GM18498 (cell line): ENCODE data around the gene SLC8A3.

Experiments
- ATAC-seq: cut with Tn5 transposase; IDR thresholded peaks from one replicate; pipeline ENCODE4 v1.9.1; 2021; ENCODE audit warnings: mild to moderate bottlenecking, moderate library complexity; ENCODE audit not compliant: unreplicated experiment

Gene SLC8A3

DNA sequence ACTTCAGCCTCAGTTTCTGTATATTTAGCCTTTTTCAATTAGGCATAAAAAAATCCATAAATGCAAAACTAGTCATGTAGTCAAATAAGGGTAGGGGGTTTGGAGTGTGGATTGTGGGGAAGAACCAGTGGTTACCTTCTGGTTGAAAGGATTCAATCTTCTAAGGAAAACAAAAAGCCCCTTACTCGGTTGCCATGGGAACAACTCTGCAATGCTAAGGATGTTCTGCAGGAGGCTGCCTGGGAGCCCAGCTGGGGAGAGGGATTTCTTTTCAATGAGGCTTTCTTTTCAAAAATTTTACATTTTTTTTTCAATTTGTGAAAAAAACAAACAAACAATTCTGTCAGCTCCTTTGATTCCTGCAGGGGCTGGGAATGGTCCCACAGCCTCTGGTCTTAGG lies 67.2 kb downstream of the SLC8A3 start:
- no peak for ATAC-seq

DNA sequence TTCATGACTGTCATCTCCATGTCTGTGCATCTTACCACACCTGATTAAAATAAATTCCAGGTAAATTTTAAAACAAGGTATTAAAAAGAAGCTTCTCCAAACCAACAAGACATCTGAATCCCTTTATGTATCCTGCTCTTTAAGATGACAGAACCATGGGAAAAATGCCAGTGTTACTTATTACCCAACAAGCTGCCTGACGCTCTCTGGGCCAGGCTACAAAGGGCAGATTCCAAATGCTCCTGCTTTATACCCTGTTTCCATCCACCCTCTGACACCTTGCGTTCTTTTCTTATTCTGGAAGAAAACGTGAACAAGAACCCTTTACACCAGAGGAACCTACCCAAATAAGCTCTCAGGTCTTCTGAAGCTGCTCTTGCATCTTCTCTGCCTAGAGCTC lies 70.7 kb downstream of the SLC8A3 start:
- no peak for ATAC-seq

DNA sequence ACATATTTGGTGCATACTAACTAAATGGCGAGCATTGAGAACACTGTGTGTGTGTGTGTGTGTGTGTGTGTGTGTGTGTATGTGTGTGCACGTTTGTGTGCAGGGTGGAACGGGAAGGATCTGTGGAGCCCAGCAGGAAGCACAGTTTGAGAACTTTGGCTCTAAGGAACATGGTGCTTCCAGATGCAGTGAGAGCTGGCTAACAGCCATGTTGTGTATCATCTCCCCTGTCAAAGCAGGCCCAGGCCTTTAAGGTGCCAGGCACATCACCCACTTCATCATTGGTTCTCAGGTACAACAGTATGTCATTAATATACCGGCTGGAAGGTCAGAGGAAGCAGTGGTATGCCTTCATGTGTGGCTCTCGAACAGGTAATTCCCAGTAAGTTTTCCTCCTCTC lies 72.5 kb downstream of the SLC8A3 start:
- no peak for ATAC-seq

DNA sequence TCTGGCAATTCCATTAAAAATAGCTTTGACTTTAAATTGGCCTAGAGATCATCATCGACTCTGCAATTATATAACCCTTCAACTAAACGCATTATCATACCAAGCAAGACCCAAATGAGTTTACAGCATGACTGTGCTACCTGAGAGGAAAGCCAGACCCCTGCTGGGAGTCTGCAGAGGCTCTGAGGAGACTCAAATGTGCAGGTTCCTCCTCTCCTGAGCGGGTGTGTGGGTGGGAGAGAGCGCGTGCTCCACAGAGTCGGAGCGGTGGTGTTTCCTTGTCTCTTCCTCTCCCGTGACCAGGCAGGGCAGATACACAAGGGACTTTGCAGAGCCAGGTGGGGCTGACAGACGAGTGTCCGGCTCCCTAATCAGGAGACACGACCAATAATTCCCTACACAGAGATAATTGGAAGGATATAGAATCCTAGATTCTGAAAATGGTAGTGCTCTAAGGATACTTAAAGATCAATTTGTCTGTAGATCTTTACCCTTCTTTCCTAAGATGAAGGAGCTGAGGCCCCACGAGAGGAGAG lies 74.1 kb downstream of the SLC8A3 start:
- ATAC-seq = no peak

DNA sequence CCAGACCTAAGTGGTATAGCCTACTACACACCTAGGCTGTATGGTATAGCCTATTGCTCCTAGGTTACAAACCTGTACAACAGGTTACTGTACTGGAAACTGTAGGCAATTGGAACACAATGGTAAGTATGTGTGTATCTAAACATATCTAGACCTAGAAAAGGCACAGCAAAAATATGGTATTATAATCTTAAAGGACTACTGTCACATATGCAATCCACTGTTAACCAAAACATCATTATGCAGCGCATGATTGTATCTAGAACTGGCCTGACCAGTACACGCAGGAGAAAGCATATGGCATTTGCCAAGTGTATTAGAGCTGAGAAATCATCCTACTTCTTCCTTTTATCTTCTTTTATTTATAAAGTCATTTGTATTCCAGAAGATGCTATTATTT lies 75.5 kb downstream of the SLC8A3 start:
- ATAC-seq = no peak

DNA sequence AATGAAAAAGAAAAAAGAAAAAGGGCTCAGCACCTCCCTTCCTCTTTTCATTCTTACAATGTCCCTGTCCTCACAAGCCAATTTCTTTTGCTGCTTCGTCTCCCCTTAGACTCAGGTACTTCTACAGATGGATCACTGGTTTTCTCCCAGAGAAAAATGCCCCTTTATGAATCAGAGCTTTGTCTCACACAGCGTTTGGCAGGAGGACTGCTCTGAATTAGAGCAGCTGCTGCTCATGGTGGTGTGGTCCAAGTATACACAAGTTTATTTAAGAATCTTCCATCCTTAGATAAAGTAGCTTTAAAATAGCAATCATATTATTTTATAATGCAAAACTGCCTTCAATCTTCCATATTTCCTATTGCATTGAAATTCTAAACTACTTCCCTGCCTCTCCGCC lies 80.3 kb downstream of the SLC8A3 start:
- ATAC-seq = no peak

DNA sequence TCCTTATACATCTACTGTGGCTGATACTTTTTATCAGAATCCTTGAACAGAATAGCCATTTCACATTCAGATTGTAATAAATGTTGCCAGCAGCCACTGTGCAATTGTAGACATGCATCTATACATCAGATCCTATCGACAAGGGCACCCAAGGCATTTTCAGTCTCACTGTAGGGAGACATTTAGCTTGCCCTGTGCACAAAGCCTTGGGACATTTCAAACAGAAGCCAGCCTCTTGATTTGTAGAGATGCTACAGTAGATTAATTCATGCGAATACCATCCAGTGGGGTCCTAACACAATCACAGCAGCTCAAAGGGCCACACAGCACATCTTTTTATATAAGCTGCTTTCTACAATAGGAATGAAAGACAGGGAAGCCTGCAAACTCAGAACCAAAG lies 81.4 kb downstream of the SLC8A3 start:
- no peak for ATAC-seq

DNA sequence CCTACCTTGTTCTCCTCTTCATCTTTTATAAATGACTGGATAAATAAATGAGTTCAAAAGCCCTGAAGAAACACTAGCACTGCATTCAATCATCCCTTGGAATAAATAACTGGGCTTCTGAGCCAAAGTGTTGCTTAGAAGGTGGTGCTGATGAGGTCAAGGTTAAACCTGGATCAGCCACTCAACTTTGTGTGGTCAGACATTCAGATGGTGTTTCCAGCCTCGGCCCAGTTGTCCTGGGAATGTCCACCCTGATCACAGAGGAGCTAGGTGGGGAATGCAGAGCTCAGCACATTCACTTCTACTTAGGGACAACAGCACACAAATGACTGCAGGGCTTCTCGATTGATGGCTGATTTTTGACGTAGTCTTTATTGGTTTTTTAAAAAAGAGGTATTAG lies 88.7 kb downstream of the SLC8A3 start:
- no peak for ATAC-seq

DNA sequence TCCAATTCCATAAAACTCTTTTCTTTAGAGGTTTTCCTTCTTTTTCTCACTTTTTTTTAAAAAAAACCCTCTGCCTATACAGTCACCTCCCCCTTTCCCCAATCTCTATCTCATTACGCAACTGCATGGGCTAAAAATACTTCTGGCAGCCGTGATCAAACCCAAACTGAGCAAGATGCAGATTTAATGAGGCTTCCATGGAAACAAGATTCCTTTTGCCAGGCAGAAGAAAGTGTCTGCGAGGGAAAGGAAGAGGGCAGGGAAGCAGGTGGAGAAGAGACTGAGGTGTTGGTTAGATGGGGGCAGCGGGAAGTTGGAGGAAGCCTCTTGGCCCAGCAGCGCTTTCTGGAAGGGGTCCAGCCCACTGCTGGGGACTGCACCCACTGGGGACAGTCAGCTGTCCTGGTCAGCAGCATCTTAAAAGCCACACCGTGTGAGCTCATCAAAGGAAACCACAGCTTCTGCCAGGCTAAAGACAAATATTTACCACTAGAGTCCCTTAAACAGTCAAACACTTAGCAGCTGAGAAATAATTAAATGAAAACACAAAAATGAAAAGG lies 90.4 kb downstream of the SLC8A3 start:
- ATAC-seq = no peak

DNA sequence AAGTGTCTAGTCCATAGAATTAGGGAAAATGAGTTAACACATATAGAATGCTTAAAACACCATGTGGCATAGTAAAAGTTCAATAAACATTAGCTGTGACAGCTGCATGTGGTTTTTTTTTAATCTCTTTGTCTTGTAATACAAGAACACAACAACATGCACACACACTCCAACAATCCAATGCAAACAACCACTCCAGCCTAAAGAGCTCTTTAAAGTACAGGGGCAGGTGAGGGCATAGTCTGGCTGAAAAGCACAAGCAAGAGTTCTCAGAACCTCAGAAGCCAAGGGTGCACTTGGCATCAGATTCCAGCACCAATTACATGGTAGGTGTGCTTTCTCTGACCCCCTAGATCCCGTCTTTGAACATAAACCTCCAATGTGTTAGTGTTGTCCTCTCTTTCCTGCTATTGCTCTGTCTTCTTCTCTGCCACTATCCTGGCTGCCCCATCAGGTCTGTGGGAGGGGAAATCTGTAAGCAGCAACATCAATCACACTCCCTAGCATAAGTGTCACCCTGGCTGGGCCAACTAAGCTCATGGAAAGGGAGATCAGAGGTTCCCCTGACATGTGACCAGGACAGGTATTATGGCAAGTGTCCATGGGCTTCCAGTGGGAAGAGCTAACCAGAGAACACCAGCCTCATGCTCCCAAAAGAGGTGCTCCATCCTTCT lies 91.0 kb downstream of the SLC8A3 start:
- ATAC-seq = no peak

DNA sequence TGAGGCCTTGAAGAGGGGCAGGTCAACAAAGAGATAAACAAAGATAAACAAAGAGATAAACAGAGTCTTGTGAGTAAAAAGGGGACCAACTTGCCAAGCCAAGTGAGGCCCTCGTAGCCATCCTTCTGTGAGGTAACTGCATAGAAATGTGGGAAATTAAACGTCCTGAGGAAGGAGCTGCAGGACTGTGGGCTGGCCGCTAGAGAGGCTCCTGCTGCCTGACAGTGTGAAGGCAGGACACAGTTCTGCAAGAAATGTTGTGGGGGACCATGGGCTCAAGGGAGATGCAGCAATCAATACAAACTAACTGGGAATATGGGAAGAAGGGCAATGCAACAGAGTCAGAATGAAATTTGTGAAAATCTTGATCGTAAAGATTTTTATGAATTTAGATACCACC lies 91.9 kb downstream of the SLC8A3 start:
- no peak for ATAC-seq

DNA sequence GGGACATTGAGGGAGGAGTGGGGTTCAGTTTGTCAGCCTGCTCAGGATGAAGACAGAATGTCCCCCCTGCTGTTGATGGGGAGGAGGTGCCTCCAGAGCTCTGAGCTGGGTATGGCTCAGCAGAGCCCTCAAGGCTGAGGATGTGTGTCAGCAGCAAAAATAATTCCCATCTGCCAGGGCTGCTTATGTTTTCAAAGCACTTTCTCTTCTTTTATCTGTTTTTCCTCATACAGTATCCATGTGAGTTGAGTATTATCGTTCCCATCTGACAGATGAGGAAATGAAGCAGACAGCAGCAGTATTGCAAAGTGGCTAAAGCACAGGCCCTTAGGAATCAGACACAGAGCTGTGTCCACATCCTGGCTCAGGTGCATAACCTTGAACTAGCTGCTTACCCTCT lies 94.1 kb downstream of the SLC8A3 start:
- no peak for ATAC-seq

DNA sequence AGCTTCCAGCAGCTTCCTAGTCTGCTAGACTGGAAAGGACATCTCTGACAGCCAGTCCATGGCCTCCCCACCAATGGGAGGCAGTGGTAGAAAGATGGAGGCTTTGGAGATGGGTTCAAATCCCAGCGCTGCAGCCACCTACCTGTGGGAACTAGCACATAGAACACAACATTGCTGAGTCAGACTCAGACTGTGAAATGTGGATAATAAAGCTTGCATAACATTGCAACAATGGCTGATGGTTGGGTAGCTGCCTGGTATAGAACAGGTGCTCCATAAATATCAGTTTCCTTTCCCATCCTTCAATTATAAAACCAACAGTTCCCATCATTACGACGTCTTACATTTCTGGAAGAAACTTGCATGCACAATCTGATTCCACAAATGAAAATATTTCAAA lies 94.6 kb downstream of the SLC8A3 start:
- no peak for ATAC-seq

DNA sequence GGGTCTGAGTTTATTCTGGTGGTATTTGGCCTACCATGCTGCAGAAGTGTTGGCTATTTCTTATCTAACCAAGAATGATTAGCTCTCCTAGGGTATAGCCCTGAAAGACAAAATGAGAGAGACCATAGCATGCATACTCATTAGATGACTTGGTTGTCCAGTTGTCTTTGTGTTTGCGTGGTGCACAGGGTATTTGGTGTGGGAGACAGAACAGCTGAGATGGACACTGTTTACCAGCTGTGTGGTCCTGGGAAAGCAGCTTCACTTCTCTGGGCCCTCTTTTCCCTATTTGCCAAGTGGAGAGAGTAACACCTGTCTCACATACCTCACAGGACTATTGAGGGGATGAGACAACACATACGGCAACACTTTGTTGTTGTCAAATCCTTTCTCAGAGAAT lies 95.6 kb downstream of the SLC8A3 start:
- ATAC-seq = no peak

DNA sequence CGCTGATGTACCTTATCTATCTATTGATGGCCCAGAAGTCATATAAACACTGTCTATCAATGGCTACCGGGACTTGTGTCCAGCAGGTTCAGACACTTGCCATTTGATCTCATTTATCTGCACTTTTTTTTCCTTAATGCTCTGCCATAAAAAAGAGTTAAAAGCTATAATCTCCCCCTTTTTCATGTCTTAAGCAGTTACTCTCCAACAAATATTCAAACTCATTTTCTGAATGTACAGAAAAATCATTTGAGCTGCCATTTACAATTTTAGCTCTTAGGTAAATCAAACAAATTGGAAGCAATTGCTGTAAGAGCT lies 101.4 kb downstream of the SLC8A3 start:
- ATAC-seq = no peak

DNA sequence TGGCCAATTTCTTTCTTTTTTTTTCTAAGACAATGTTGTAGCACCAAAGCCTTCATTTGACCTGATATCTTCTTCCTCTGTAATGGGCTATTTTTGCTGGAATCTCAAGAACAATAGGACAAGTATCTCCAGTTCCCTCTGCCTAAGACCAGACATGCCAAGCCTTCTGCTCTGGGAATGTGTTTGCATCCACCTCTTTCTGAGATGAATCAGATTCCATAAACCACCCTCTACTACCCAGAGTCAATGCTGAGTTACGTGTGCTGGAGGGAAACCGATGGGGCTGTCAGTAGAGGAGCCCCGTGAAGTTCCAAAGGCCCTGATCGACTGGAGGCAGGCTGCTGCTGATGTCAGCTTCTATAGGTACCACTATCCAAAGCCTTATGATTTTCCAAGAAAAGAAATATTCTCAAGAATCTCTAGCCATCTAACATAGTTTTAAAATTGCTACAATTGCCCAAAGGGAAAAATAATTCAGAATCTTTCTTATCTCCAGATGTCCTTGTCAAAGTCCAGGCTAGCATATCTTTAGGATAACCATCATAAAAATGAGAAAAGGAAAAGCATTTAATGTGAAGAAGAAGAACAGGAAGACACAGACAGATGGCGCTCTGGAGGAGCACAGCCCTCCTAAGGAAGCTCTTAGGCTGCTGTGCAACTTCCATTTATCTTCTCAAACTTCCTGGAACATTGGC lies 101.9 kb downstream of the SLC8A3 start:
- ATAC-seq = no peak

DNA sequence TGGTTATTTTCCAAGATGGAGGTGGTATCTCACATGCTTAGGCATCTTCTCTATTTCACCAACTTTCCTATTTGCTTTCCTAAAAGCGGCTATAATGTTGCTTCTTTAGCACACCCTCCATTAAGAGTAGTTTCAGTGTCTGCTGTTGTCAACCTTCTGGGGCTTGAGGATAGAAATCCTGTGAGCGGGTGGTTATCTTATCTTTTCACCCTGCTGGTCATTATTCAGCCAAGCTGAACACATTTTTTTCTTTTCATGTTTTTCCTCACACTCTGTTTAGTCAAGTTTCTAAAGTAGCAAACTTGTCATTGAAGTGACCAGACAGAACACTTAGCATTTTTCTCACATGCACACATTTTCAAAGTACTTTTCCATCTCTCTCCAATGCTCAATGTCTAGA lies 104.5 kb downstream of the SLC8A3 start:
- ATAC-seq = no peak

DNA sequence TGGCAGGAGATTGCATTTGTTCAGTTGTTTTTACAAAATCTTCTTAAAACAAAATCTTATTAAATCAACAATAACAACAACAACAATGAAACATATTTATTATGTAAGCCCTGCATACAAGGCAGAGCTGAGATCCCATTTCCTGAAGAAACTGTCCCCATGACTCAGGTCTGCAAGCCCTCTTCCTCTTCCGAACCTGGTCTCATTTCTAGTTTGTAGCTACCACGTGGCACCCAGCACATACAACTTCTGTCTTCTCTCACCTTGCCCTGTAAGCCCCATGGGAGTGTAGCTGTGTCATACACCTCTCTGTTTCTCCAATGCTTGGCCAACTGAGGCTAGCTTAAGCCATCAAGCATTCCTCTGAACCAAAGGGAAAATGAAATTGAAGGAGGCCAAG lies 106.4 kb downstream of the SLC8A3 start:
- ATAC-seq = no peak

DNA sequence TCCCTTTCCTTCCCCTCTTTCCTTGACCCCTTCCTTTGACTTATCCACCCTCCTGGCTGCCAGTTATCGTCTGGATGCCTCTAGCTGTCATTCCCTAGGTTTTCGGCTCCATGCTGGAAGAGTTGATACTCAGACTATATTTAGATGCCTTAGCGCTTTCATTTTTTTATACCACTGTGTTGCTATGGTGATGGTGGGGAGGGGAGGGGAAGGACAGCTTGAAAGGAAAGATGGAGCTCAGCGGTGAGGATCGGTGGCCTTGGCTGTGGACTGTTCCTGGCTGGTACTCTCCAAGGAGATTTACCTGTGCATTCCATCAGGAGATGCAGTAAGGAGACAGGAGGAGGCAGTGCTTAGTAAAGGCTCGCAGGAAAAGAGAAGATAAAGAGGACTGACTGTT lies 108.7 kb downstream of the SLC8A3 start:
- ATAC-seq = no peak

DNA sequence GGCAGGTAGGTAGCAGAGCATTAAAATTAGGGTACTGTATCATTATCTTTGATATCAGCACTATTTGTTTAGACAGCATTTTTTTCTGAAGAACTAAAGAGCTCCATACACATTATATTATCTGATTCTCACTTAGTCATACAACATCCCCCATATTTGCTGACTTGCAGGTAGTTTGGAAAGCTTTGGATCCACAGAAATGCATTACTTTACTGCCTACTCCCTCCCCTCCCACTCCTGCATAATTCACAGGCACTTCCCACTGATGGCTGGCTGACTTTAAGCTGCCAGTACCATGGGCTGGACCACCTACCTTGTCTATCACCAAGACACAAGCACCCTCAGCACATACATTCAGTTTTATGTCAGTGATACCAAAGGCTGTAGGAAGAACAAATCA lies 110.4 kb downstream of the SLC8A3 start:
- no peak for ATAC-seq

DNA sequence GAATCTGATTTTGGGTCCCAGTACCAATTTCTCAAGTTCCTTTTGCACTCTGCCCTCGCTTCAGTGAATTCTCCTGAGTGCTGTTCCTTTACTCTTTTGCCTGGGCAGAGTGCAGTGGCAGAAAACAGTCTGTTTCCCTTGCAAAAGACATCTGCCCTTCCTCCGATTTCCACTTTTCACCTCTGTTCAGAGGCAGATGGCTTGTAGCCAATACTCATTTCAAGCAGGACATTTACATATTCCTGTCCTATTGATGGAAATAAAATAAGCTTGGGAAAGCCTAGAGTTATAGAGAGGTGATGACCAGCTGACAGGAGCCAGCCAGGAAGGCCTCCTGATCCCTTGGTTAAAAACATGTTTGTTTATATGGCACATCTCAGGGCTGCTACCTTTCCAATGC lies 111.0 kb downstream of the SLC8A3 start:
- ATAC-seq = no peak

DNA sequence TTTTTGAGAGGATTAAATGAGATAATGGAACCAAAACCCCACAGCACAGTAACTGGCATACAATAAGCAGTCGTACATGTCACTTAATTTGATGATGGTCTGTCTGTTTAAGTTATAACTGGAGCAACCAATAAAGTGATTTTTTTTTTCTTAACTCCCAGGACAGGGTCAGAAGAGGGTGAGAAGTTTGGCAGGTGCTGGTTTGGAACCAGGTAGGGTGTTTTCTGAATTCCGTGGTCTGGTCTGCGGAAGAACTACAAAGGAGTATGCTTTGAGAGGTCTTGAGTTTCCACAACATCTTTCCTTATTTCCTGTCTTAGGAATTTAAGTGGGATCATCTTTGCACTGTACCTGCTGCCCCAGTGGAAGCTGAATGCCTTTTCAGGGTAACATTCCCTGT lies 111.7 kb downstream of the SLC8A3 start:
- ATAC-seq = no peak
